Measurements from ENCODE around the gene FUS.

The FUS gene

DNA sequence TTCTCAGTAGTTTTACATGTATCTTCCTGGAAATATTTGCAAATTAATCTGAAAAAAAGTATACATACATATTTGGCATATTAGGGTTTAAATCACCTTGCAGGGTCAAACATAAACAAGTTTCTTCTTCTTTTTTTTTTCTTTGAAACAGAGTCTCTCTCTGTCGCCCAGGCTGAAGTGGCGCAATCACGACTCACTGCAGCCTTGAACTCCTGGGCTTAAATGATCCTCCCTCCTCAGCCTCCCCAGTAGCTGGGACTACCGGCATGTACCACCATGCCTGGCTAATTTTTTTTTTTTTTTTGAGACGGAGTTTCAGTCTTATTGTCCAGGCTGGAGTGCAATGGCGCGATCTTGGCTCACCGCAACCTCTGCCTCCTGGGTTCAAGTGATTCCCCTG lies 12.6 kb upstream of the FUS start:
- ATAC-seq, result no peak

DNA sequence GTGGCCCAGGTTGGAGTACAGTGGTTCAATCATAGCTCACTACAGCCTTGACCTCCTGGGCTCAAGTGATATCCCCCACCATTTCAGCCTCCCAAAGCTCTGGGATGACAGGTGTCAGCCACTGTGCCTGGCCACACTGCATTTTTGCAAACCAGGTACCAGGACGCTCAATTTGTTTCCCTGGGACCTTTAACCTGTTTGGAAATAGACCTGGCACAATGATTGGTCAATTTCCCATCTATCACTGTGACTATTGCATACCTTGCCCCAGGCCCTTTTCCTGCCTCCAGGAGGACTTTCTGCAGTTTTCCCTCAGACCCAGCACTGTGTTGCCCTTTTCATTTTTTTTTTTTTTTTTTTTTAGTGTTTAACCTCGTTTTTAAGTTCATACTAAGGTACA lies 11.1 kb upstream of the FUS start:
- ATAC-seq, result no peak
- TF ChIP-seq ESRRG (CRISPR knock-in tag; IDR thresholded peaks at IDR 0.05) (no peak), ISL1 (CRISPR knock-in tag; IDR thresholded peaks at IDR 0.05) (no peak), ARNTL (CRISPR knock-in tag; IDR thresholded peaks at IDR 0.05; ENCODE audit: borderline replicate concordance, low read depth) (no peak), ZNF70 (CRISPR knock-in tag; IDR thresholded peaks at IDR 0.05) (no peak), ZC3H10 (CRISPR knock-in tag; IDR thresholded peaks at IDR 0.05) (no peak), TCF4 (CRISPR knock-in tag; IDR thresholded peaks at IDR 0.05; ENCODE audit: borderline replicate concordance) (no peak), OSR1 (CRISPR knock-in tag; IDR thresholded peaks at IDR 0.05) (no peak), BACH2 (CRISPR knock-in tag; IDR thresholded peaks at IDR 0.05; ENCODE audit: borderline replicate concordance) (no peak), GLIS3 (CRISPR knock-in tag; IDR thresholded peaks at IDR 0.05) (no peak), ZFP3 (CRISPR knock-in tag; IDR thresholded peaks at IDR 0.05) (no peak)
- TF ChIP-seq, protein P1, sequence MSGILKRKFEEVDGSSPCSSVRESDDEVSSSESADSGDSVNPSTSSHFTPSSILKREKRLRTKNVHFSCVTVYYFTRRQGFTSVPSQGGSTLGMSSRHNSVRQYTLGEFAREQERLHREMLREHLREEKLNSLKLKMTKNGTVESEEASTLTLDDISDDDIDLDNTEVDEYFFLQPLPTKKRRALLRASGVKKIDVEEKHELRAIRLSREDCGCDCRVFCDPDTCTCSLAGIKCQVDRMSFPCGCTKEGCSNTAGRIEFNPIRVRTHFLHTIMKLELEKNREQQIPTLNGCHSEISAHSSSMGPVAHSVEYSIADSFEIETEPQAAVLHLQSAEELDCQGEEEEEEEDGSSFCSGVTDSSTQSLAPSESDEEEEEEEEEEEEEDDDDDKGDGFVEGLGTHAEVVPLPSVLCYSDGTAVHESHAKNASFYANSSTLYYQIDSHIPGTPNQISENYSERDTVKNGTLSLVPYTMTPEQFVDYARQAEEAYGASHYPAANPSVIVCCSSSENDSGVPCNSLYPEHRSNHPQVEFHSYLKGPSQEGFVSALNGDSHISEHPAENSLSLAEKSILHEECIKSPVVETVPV (CRISPR knock-in tag; IDR thresholded peaks at IDR 0.05), result no peak
- TF ChIP-seq, protein P2, sequence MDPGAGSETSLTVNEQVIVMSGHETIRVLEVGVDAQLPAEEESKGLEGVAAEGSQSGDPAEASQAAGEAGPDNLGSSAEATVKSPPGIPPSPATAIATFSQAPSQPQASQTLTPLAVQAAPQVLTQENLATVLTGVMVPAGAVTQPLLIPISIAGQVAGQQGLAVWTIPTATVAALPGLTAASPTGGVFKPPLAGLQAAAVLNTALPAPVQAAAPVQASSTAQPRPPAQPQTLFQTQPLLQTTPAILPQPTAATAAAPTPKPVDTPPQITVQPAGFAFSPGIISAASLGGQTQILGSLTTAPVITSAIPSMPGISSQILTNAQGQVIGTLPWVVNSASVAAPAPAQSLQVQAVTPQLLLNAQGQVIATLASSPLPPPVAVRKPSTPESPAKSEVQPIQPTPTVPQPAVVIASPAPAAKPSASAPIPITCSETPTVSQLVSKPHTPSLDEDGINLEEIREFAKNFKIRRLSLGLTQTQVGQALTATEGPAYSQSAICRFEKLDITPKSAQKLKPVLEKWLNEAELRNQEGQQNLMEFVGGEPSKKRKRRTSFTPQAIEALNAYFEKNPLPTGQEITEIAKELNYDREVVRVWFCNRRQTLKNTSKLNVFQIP (CRISPR knock-in tag; IDR thresholded peaks at IDR 0.05; ENCODE audit: borderline replicate concordance, low read depth), result no peak
- TF ChIP-seq, protein P3, sequence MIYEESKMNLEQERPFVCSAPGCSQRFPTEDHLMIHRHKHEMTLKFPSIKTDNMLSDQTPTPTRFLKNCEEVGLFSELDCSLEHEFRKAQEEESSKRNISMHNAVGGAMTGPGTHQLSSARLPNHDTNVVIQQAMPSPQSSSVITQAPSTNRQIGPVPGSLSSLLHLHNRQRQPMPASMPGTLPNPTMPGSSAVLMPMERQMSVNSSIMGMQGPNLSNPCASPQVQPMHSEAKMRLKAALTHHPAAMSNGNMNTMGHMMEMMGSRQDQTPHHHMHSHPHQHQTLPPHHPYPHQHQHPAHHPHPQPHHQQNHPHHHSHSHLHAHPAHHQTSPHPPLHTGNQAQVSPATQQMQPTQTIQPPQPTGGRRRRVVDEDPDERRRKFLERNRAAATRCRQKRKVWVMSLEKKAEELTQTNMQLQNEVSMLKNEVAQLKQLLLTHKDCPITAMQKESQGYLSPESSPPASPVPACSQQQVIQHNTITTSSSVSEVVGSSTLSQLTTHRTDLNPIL (CRISPR knock-in tag; IDR thresholded peaks at IDR 0.05; ENCODE audit: low read depth), result no peak

More for the DNA sequence above, 12.6 kb upstream of the FUS start:
- TF ChIP-seq, protein P4, sequence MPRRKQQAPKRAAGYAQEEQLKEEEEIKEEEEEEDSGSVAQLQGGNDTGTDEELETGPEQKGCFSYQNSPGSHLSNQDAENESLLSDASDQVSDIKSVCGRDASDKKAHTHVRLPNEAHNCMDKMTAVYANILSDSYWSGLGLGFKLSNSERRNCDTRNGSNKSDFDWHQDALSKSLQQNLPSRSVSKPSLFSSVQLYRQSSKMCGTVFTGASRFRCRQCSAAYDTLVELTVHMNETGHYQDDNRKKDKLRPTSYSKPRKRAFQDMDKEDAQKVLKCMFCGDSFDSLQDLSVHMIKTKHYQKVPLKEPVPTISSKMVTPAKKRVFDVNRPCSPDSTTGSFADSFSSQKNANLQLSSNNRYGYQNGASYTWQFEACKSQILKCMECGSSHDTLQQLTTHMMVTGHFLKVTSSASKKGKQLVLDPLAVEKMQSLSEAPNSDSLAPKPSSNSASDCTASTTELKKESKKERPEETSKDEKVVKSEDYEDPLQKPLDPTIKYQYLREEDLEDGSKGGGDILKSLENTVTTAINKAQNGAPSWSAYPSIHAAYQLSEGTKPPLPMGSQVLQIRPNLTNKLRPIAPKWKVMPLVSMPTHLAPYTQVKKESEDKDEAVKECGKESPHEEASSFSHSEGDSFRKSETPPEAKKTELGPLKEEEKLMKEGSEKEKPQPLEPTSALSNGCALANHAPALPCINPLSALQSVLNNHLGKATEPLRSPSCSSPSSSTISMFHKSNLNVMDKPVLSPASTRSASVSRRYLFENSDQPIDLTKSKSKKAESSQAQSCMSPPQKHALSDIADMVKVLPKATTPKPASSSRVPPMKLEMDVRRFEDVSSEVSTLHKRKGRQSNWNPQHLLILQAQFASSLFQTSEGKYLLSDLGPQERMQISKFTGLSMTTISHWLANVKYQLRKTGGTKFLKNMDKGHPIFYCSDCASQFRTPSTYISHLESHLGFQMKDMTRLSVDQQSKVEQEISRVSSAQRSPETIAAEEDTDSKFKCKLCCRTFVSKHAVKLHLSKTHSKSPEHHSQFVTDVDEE (CRISPR knock-in tag; IDR thresholded peaks at IDR 0.05), result no peak
- no peak for TF ChIP-seq ZC3H10 (CRISPR knock-in tag; IDR thresholded peaks at IDR 0.05)
- TF ChIP-seq RARB (CRISPR knock-in tag; IDR thresholded peaks at IDR 0.05), result no peak

DNA sequence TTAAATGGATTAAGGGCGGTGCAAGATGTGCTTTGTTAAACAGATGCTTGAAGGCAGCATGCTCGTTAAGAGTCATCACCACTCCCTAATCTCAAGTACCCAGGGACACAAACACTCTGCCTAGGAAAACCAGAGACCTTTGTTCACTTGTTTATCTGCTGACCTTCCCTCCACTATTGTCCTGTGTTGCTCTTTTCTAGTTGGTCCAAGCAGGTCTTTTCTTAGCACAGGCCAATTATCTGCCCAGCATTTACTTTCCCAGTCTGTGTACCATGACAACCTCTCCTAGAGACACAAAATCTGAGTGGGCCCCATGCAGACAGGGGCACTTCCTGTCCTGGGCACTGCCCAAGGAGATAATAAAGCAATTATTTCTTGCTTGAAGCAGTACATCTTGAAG lies 9.9 kb upstream of the FUS start:
- ATAC-seq, result peak; percentile 58; the same call in 1 of the 3 replicates

DNA sequence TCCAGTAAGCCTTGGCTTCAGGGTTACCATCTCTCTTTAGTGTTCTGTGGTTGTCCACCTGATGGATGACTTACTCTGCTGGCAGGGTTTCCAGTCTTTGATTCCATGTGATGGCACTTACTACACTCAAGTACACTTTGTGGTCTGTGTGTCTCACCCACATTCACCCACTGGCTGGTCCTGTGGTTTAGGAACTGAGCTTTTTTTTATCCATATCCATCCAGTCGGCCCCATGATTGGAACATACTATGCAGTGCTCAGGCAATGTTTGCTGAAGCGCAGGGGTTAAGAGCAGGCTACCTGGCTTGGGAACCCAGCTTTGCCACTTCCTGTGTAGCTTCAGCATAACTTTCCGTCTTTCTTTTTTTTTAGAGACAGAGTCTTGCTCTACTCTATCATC lies 2.8 kb upstream of the FUS start:
- no peak for ATAC-seq
- TF ChIP-seq CSDC2 (CRISPR knock-in tag; IDR thresholded peaks at IDR 0.05) (no peak), PPARA (CRISPR knock-in tag; IDR thresholded peaks at IDR 0.05; ENCODE audit: borderline replicate concordance) (no peak), ISL1 (CRISPR knock-in tag; IDR thresholded peaks at IDR 0.05) (no peak), ZC3H10 (CRISPR knock-in tag; IDR thresholded peaks at IDR 0.05) (no peak), ZFP30 (CRISPR knock-in tag; IDR thresholded peaks at IDR 0.05) (no peak), ZNF8 (CRISPR knock-in tag; IDR thresholded peaks at IDR 0.05) (no peak), ZNF70 (CRISPR knock-in tag; IDR thresholded peaks at IDR 0.05) (no peak), ZNF565 (CRISPR knock-in tag; conservative IDR thresholded peaks at IDR 0.05; ENCODE audit: low read depth) (no peak), BACH2 (CRISPR knock-in tag; IDR thresholded peaks at IDR 0.05; ENCODE audit: borderline replicate concordance) (no peak), RARB (CRISPR knock-in tag; IDR thresholded peaks at IDR 0.05) (no peak)
- TF ChIP-seq, protein P3 (CRISPR knock-in tag; IDR thresholded peaks at IDR 0.05; ENCODE audit: low read depth), result no peak
- TF ChIP-seq, protein P4 (CRISPR knock-in tag; IDR thresholded peaks at IDR 0.05), result no peak
